NCI-H82 treated with DMSO at 0.1 percent for 48 hours (cell line): Measurements from ENCODE around the gene OPCML.

Source experiments
- DNase-seq: peaks from one replicate; lab custom pipeline; 2025; ENCODE audit not compliant: unreplicated experiment; lab: John Stamatoyannopoulos, UW

Gene OPCML

DNA sequence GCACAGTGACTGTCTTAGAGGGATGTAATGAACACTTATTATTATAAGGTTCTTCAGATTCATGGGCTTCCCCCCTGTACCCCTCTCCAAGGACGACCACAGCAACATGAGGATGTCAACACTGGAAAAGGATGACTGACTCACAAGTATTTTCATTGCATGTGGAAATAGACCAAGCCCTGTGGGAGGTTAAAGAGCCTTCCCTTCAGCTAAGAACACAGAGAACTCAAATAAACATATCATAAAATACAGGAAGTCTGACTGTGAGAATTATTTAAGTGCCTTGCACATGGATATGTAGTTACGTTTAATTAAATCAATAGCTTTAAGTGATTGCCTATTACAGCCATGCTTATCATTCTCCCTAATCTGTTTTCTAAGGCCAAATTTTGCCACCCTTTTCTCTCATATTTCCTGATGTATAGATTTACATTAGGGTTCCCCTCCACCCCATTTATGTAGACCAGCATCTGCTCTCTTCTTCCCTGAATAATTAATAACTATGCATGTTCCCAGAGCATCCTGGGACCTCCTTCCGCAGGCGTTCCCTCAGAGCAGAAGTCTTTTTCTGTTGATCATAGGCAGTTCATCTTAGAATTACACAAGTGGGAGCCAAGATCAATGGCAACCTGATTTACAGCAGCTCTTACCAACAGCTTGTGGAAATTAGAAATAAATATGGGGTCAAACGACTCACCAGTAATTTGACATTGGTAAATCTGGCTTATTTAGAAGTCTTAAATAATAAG, 226.9 kb downstream of the OPCML start:
- no peak for DNase-seq

DNA sequence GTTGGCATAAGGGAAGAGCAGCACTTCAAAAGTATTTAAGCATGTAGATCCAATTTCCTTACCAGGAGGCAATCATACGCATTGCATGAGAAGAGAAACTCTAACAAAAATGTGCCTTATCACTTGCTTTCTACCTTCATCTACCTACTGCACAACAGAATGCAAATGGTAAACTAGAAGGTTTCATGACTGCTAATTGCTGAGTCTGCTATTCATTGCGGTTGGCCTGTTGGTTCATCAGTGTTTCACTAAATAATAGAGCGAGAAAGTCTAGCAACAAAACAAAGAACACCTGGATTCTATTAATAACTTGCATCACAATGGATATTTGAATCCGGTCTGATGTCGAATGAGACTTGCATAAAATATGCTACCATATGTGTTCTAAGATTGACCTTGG, 229.0 kb downstream of the OPCML start:
- no peak for DNase-seq

DNA sequence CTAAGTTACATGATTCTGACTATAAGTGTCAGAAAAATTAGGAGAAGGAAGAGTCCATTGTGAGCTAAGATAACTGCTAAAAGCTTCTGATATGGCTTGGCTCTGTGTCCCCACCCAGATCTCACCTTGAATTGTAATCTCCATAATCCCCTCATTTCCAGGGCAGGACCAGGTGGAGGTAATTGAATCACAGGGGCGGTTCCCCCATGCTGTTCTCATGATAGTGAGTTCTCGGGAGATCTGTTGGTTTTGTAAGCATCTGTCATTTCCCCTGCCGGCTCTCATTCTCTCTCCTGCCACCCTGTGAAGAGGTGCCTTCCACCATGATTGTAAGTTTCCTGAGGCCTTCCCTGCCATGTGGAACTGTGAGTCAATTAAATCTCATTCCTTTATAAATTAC, 230.2 kb downstream of the OPCML start:
- DNase-seq: no peak

DNA sequence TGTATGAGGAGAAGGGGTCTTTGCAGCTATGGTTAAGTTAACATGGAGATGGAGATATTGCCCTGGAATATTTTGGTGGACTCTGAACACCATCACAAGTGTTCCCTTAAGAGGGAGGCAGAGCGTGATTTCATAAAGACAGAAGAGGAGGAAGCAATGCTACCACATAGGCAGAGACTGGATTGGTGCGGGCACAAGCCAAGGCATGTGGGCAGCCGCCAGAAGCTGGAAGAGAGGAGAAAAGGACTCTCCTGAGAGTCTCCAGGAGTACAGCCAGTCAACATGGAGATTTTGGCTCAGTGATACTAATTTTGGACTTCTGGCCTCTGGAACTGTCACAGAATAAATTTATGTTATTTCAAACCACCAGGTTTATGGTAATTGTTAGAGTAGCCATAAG, 231.6 kb downstream of the OPCML start:
- no peak for DNase-seq

DNA sequence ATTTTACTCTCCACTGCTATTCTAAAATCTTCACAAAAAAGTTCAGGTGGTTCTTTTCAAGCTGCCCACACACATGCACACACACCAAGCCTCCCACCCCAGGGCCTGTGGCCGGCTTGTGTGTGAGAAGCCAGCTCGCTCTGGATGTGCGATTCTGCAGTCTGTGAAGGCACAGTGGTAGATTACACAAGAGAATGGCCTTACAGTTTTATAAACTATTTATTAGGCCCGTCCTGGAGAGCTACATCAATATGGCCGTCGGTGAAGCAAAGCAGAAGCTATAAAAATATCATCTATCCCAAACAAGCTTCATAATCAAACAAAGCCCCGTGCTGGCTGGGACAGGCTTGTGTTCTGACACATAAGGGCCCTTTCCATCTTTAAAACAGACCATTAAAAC, 240.5 kb downstream of the OPCML start:
- DNase-seq: no peak

DNA sequence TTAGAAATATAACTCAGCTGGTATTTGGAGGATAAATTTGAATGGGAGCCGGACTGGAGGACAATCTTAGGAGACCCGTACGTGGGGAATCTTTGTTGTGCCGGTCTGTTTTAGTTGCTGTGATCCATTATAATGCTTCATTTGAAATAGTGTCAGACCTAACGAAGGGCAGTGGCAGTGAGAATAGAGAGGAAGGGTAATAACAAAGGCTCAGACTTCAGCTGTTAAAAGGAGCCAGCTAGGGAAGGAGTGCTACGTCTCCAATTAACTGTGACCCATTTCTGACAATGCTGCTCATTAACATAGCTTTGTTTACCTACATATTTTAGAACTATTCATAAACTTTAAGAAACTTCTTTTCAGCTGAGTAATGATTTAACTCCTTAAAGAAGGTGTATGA, 246.9 kb downstream of the OPCML start:
- DNase-seq: no peak

DNA sequence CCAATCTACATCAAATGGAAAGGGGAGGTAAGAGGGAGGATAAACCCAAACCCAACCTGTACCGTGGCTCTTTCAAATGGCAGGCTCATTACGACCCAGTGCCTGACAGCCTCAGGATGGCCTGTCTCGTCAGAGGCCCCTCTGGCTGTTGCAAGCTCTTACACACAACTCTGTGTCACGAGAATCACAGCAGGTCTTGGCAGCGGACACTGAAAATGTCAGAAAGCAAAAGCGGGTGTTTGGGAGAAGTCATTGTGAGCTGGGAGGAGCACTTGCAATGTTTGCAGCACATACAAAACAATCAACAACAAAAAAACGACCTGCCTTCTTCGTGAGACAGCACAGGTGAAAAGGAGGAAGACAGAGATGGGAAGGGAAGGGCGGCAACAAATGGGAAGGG, 248.1 kb downstream of the OPCML start:
- no peak for DNase-seq

DNA sequence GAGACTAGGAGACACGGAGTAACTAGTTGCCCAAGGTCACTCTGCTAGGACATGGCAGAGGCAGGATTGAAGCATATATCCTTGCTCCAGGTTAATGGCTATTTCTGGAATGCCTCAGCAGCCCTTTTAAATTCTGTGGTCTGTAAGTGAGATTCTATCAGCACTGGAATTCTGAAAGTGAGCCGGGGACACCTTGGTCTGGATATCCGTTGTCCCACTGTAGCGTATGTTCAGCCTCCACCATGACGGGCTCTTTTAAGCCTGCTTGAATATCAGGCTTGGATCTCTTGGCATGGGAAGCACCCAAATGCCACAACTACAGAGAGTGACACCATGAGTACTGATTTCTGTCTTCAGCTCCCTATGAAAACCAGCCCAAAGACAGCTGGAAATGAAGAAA, 254.4 kb downstream of the OPCML start:
- DNase-seq: no peak

DNA sequence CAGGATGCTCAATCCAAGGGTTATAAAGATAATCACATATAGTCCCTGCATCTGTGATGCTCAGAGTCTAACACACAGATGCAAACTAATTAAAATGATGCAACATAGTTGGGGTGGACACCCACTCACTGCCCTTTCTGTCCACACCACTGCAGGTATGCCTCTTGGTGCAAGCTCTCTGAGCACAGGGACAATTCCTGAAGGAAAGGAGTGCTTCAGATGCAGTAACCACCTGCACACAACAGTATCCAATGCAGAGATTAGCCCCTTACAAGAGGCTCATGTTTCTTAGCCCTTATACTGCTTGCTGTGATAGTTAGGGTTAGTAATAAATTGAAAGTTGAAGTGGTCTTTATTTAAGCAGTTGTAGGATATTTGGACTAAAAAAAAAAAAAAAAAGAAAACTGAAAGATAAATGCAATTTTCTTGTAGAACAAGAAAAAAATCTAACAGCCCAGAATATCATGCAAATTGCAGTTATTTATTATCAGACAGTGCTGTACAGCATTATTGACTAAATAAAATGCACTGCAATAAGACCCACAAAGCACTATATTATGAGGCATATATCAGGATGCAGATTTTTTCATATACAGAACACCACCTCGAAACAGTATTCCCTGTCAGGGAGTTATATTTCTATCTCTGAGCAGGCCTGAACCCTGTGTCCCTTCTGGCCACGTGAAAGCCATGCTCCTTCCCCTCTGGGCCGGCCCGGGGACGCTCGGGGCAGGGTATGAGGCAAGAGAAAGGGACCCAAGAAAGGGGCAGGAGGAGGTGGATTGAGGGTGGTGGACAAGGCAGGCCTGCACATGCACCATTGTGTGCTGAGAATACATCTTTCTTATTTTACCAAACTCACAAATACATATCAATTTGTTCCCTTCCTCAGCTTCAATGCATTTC, 260.2 kb downstream of the OPCML start:
- DNase-seq: no peak

DNA sequence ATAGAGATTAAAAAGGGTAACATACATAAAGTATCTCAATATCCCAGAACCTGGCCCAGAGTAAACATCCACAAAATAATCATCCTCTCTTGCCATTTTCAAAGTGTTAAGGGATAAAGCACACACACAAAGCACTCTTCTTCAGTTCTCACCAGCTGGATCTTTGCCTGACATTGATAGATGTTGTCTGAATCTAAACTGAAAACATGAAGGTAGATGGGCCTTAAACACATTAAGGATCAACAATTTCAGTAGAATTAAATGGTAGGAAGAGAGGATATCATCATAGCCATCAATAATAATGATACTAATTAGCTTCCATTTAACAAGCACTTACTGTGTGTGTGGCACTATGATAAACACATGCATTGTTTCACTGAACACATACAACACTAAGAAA, 261.1 kb downstream of the OPCML start:
- DNase-seq: no peak

DNA sequence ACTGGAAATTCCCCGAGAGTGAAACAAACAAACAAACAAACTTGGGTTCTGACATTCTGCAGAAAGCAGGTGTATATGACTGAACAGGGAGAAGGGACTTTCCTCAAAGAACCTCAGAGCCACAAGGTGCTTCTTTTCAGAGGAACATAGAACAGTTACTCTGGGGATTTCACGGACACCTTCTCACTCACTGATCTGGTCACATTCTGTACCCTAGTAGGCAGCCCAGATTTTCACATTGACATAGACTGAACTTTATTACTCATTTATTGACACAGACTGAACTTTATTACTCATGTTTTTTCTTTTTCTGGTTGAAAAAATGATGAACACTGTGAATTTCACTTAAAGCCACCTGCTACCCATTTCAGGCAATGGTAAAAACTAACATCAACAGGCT, 263.0 kb downstream of the OPCML start:
- no peak for DNase-seq

DNA sequence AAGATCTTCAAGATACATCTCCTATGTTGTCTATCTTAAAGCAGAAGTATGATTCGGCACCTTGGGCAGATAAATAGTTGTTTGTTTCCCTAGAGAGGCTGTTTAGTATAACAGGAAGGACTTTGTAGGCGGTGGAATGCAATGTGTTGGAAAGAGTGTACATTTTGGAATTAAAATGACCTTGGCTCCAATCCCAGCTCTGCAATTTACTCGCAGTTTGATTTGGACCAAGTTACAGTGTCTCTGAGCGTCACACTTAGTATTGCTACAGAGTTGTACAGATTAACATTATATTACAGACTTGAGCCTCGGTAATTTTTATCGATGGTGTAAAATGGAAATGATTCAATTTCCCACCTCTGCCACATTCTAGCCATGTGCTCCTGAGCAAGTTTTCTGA, 265.3 kb downstream of the OPCML start:
- DNase-seq: no peak

DNA sequence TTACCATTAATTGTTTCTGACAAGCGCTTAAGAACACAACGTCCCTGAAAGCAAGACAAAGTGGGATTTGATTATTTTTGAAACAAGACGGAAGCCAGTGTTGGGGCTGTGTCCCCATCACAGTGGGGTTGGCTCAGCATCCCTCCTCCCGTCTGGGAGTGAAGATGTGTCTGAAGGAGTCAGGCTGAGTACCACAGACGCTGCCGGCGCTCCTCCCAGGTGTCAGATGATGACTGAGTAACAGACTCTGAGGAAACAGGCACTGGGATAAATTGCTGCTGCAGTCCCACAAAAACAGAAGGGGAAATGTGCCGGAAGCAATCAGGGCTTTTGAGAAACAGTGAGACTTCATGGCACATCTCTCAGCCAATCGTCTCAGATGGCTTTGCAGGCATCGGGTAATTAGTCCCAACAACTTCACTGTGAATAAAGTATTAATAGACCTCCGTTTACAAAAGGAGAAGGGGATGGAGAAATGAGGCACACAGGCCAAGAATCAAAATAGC, 266.7 kb downstream of the OPCML start:
- DNase-seq: no peak

DNA sequence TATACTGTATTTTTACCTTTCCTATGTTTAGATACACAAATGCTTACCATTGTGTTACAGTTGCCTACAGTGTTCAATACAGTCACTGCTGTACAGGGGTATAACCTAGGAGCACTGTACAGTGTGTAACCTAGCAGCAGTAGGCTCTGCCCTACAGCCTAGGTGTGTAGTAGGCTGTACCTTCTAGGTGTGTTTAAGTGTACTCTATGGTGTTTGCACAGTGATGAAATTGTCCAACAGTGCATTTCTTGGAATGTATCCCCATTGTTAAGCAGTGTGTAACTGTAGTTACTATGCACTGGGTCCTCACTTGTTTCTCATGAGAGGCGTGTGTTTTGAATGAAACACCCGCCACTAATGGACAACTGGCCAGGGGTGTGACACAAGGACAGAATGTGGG, 269.0 kb downstream of the OPCML start:
- no peak for DNase-seq

DNA sequence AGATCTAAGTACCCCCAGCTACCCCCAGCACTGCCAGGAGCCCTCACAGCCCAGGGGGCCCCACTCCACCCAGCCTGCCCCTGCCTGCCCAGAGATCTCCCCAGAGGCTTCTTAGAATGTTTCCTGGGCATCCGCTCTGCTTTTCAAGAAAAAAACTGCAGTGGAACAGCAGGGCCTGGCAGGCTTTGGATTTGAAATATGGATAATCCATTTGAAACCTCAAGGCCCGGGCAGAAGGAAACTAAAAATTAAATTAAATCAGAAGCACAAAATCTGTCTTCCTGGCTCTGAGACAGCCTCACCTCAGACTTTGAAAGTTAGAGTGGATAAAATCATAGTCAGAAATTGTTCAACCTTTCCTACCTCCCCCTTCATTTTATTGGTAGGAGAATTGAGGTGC, 273.6 kb downstream of the OPCML start:
- no peak for DNase-seq

DNA sequence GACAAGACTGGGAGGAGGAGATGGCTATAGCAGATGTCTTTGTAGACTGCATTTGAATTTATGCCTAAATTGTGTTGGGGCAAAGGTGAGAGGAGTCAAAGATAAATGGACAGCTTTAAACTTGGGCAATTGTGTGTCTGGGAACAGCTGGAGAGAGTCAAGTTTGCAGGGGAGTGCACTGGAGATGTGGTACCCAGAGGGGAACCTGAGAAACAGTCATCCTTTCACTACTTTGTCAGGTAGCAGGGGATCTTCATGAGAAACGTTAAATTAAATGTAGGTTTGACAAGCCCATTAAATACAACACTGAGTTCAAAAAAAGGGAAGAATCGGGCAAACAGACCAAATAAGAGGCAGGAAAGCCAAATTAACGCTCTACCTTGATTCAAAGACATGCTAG, 277.7 kb downstream of the OPCML start:
- no peak for DNase-seq

DNA sequence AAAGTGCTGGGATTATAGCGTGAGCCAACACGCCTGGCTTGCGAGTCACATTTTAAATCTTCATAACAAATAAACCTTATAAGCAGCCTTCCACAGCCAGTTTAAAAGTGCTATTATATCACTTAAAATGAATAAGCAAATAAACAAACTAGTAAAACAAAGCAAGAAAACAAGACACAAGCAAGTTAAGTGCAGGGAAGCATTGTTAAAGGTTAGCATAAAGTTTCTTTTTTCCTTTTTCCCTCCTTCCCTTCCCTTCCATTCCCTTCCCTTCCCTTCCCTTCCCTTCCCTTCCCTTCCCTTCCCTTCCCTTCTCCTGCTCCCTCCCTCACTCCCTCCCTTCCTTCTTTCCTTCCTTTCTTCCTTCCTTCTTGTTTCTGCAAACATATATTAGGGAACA, 278.7 kb downstream of the OPCML start:
- no peak for DNase-seq

DNA sequence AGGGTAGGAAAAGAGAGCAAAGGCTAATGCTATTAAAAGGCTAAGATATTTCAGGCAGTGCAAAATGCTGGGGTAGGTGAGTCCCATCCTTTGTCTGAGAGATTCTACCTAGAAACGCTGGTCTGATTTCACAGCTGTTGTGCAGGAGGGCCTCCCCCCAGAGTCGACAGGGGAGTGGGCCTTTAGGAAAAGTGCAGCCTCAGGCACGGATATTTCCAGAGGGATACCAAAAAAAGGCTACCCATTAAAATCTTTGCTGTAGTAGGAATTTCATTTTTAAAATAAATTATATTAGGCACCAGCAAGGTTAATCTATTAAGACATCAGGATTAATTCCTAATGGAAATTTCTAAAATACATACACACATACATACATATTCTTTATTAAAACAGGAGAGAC, 280.5 kb downstream of the OPCML start:
- DNase-seq: no peak

DNA sequence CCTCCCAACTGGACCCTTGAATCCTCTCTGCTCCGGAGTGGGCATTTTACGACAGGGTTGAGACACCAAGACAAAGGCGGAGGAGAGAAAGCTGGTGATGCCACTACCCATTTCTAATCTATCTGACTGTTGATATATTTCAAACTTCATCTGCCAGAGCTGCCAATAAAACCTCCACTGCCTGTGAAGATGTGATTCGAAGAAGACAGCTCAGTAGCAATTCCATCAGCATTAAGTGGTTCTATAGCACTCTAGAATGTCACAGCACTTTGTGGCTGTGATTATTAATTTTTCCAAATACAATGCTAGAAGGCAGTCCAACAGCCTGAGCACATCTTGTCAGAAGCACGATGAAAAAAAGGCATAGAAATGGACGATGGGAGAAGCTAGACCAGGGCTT, 282.8 kb downstream of the OPCML start:
- no peak for DNase-seq

DNA sequence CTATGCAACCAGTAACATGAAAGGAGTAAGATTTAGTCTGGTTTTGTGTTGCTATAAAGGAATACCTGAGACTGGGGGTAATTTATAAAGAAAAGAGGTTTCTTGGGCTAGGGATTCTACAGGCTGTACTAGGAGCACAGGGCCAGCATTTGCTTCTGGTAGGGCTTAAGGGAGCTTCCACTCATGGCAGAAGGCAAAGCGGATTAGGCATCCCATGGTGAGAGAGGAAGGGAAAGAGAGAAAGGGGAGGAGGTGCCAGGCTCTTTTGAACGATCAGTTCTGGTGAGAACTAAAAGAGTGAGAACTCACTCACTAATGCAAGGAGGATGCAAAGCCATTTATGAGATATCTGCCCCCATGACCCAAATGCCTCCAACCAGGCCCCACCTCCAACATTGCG, 283.2 kb downstream of the OPCML start:
- no peak for DNase-seq

DNA sequence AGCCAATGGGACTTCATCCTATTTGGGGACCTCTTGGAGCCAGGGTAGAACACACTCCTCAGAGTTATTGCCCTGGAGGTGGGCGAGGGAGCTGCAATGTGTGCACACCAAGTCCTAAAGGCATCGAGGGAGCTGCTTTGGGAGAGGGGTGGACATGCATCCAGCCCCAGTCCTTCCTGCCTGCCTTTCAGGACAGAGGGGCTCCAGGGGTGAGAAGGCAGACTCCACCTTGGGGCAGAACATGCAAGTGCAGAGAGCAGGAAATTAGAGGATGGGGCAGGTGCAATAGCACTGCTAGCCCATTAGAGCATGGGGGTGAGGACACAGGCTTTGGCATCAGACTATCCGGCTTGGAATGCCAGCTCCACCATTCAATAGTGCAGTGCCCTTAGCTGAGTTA, 288.5 kb downstream of the OPCML start:
- no peak for DNase-seq

DNA sequence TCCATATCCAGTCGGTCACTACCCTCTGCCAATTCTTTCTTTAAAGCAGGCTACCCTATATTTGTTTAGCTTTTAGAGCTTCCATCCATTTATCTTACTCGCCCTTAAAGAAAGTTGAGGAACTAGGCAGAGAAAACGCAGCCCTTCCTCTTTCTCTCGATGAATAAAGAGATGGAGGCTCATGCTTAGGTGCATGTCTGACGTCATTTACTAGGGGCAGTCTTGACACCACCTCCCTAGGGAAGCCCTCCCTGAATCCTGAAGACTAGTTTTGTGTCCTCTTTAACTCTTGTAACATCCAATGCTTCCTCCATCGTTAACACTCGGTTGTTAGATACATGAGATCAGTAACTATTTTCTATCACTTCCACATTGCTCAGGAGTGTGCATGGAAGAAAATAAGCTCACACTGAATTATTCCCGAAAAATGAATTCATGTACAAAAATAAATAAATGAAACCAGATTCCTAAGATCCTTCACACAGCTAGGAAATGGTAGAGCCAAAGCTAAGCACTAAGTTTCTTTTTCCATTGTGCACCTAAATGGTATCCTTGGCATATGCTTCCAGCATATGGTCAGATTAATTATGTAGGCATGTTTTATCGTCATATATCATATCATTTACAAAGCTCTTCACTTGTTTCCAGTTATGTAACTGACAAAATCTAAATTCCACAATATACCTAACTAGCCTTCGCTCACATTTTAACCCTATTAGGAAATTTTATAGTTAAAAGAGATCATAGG, 291.2 kb downstream of the OPCML start:
- no peak for DNase-seq
